Peyer's patch (tissue), 4 donors: ENCODE data around the gene TMCO2.

ENCODE experiments used
- CTCF ChIP-seq, 6 experiments: fragments of 450-650 bp in 4 of 6; fragments of 200-600 bp in 2 of 6; sonication (generic) in 1 of 6; IDR thresholded peaks; one replicate each; pipeline ENCODE4 v1.5.1; 2017 to 2019; ENCODE audit warnings: antibody characterized with exemption in 6 of 6, mild to moderate bottlenecking in 3 of 6, moderate library complexity in 1 of 6
- POLR2A ChIP-seq, 2 donors: fragments of 450-650 bp; IDR thresholded peaks; one replicate each; pipeline ENCODE4 v1.5.1; 2017; ENCODE audit warnings: antibody characterized with exemption in 2 of 2, mild to moderate bottlenecking in 2 of 2, moderate library complexity in 2 of 2

DNA sequence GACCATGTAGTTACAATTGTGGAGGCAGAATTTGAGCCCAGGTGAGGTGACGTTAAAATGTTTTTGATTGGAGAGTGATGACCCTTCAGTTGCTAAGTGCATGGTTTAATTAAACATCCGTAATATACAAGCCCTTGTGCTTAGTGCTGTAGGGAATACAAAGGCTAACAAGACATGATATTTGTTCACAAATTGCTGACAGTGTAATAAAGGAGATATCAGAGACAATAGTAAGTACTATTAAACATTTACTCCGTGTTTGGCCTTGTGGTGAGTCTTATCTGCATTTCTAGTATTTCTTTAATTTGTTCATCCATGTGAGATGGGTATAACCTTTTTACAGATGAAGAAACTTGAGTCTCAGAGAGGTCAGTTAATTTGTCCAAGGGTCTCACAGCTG is 48.6 kb upstream of the TMCO2 start:
- TF ChIP-seq CTCF (IDR thresholded peaks at IDR 0.05): no peak
- no peak for TF ChIP-seq POLR2A (IDR thresholded peaks at IDR 0.05)
